Transverse colon (tissue), 3 donors: Measurements from ENCODE around the gene RPLP2.

ENCODE experiments used
- EP300 ChIP-seq: sonication (generic); formaldehyde crosslinking; IDR thresholded peaks from one replicate; pipeline ENCODE4 v1.6.1; 2017; ENCODE audit warnings: antibody characterized with exemption, low read depth
- POLR2A ChIP-seq: fragments of 450-650 bp; IDR thresholded peaks from one replicate; pipeline ENCODE4 v1.6.1; 2016; ENCODE audit warnings: antibody characterized with exemption, mild to moderate bottlenecking, moderate library complexity
- TF ChIP-seq, protein P1 (sequence below), 5 experiments: fragments of 200-600 bp in 3 of 5; fragments of 450-650 bp in 2 of 5; sonication (generic) in 3 of 5; IDR thresholded peaks; 1 replicate in 2 of 5; 2 replicates in 3 of 5; pipeline ENCODE4 v1.5.1; 2016 to 2017; ENCODE audit warnings: antibody characterized with exemption in 5 of 5, inconsistent platforms in 3 of 5, mild to moderate bottlenecking in 2 of 5, moderate library complexity in 1 of 5

DNA sequence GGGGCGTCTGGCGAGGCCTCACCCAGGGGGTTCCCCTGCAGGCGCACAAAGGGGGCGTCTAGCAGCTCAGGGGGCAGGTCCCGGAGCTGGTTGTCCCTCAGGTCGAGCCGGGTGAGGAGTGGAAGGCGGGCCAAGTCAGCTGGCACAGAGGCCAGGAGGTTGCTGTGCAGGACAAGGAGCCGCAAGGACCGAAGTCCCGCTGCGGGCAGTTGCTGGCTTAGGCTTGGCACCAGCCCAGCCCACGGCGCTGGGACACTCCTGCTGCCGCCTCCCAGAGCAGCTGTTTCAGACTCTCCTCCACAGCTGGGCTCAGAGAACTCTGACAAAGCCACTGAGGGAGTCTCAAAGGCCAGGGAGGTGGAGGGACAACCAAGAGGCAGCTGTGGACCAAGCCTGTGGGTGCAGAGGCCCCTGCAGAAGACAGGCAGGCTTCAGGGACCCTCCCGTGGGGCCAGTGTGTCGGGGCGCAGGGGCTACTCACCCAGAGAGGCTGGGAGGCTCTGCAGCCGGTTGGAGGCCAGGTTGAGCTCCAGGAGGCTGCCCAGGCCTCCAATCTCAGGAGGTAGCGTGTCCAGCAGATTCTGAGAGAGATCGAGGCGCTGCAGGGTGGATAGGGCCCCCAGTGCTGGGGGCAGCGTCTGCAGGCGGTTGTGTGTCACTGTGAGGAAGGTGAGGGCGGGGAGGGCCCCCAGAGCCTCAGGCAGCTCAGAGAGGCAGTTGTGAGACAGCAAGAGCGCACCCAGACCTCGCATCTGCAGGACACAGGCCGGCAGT lies 6.9 kb upstream of the RPLP2 start:
- no peak for TF ChIP-seq POLR2A
- TF ChIP-seq EP300: no peak
- TF ChIP-seq, protein P1, sequence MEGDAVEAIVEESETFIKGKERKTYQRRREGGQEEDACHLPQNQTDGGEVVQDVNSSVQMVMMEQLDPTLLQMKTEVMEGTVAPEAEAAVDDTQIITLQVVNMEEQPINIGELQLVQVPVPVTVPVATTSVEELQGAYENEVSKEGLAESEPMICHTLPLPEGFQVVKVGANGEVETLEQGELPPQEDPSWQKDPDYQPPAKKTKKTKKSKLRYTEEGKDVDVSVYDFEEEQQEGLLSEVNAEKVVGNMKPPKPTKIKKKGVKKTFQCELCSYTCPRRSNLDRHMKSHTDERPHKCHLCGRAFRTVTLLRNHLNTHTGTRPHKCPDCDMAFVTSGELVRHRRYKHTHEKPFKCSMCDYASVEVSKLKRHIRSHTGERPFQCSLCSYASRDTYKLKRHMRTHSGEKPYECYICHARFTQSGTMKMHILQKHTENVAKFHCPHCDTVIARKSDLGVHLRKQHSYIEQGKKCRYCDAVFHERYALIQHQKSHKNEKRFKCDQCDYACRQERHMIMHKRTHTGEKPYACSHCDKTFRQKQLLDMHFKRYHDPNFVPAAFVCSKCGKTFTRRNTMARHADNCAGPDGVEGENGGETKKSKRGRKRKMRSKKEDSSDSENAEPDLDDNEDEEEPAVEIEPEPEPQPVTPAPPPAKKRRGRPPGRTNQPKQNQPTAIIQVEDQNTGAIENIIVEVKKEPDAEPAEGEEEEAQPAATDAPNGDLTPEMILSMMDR (IDR thresholded peaks at IDR 0.05): no peak
